GM18907 (cell line): Measurements from ENCODE around the gene FAM210A.
"Not testable (repeated sequence)": the region's sequence is repeated elsewhere in the genome, so short reads cannot be mapped to it uniquely, and the experiment has no call there.

ENCODE experiments used
- ATAC-seq: cut with Tn5 transposase; IDR thresholded peaks from one replicate; pipeline ENCODE4 v1.9.1; 2021; ENCODE audit warnings: mild to moderate bottlenecking, moderate library complexity; ENCODE audit not compliant: unreplicated experiment

FAM210A gene

GRCh38 chr18:13726232-13726971 lies at the start of gene FAM210A, which contains the start of gene RNMT:
Gene FAM210A (minus strand): TSS chr18:13726558. CDS start chr18:13682077, 44,481 bp downstream.
Gene RNMT (plus strand): TSS chr18:13726673. CDS start chr18:13731518, 4,845 bp downstream.
- peak; percentile 93 for ATAC-seq

- ATAC-seq, result no peak
Observed at GRCh38 chr18:13775058-13775457, 48.7 kb upstream of the FAM210A start.

GRCh38 chr18:13762690-13763439 lies 36.5 kb upstream of the FAM210A start:
- ATAC-seq, result no peak

GRCh38 chr18:13760047-13760446 lies 33.7 kb upstream of the FAM210A start:
- ATAC-seq, result no peak

- no peak for ATAC-seq
Observed at GRCh38 chr18:13758622-13759021, 32.3 kb upstream of the FAM210A start.

- no peak for ATAC-seq
Observed at GRCh38 chr18:13756671-13757070, 30.3 kb upstream of the FAM210A start.

- no peak for ATAC-seq
Observed at GRCh38 chr18:13756261-13756660, 29.9 kb upstream of the FAM210A start.

- not testable (repeated sequence) for ATAC-seq
Observed at GRCh38 chr18:13751599-13751998, 25.2 kb upstream of the FAM210A start.

GRCh38 chr18:13746633-13747032 lies 20.3 kb upstream of the FAM210A start:
- ATAC-seq, result no peak

GRCh38 chr18:13745696-13746095 lies 19.3 kb upstream of the FAM210A start:
- ATAC-seq, result no peak

GRCh38 chr18:13735681-13736080 lies 9.3 kb upstream of the FAM210A start:
- no peak for ATAC-seq

GRCh38 chr18:13730481-13730880 lies 4.1 kb upstream of the FAM210A start:
- ATAC-seq, result no peak

- peak; percentile 33 for ATAC-seq
Observed at GRCh38 chr18:13726972-13727331, 594 bp upstream of the FAM210A start.

- no peak for ATAC-seq
Observed at GRCh38 chr18:13725566-13726231, 659 bp downstream of the FAM210A start.

- ATAC-seq, result no peak
Observed at GRCh38 chr18:13720847-13721246, 5.5 kb downstream of the FAM210A start.

- ATAC-seq, result no peak
Observed at GRCh38 chr18:13720123-13720522, 6.2 kb downstream of the FAM210A start.

- no peak for ATAC-seq
Observed at GRCh38 chr18:13716916-13717315, 9.4 kb downstream of the FAM210A start.

- ATAC-seq, result no peak
Observed at GRCh38 chr18:13715330-13715729, 11.0 kb downstream of the FAM210A start.

- ATAC-seq, result no peak
Observed at GRCh38 chr18:13713455-13714055, 12.8 kb downstream of the FAM210A start.

GRCh38 chr18:13712400-13713131 lies 13.8 kb downstream of the FAM210A start:
- ATAC-seq, result no peak

GRCh38 chr18:13710414-13710831 lies 15.9 kb downstream of the FAM210A start:
- ATAC-seq, result no peak
